GM19351 (cell line): ENCODE measurements around the gene CDCA4.
"Not testable (repeated sequence)": the region's sequence is repeated elsewhere in the genome, so short reads cannot be mapped to it uniquely, and the experiment has no call there.

Experiments
- ATAC-seq: cut with Tn5 transposase; IDR thresholded peaks from one replicate; pipeline ENCODE4 v1.9.1; 2021; ENCODE audit warnings: mild to moderate bottlenecking, moderate library complexity; ENCODE audit not compliant: unreplicated experiment

Gene CDCA4

DNA sequence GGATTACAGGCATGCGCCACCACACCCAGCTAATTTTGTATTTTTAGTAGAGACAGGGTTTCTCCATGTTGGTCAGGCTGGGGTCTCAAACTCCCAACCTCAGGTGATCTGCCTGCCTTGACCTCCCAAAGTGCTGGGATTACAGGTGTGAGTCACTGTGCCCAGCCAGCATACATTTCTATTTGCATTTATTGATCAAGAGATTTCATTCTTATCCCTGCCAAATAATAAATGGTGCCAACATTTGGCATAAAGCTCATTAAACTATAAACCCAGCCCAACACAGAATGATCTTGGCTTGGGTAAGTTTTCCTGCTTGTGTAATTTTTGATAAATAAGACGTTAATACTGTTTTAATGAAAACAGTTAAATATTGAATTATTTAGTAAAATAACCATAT, 14.7 kb upstream of the CDCA4 start:
- not testable (repeated sequence) for ATAC-seq

DNA sequence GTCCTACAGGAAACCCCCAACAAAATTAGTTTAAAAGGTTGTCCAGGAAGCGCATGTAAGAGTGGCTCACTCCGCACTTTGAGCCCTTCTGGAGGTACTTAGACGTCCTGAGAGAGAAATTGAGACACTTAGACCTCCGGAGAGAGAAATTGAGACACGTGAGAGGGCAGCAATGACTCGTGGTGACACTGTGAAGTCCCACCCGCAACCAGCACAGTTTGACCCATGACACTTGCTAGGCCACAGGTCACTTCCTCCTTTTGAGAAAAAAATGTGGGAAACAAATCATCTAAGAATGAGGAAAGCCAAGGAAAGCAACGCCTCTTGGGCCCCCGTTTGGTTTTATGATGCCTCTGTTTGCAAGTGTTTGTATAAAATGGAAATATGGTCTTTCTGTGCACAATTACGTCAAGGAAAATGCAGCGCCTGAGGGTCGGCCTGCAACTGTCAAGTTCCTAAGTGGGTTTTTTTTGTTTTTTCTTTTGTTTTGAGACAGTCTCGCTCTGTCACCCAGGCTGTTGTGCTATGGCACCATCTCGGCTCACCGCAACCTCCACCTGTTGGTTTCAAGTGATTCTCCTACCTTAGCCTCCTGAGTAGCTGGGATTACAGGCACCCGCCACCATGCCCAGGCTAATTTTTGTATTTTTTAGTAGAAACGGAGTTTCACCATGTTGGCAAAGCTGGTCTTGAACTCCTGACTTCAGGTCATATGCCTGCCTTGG, 13.6 kb upstream of the CDCA4 start:
- ATAC-seq: no peak

DNA sequence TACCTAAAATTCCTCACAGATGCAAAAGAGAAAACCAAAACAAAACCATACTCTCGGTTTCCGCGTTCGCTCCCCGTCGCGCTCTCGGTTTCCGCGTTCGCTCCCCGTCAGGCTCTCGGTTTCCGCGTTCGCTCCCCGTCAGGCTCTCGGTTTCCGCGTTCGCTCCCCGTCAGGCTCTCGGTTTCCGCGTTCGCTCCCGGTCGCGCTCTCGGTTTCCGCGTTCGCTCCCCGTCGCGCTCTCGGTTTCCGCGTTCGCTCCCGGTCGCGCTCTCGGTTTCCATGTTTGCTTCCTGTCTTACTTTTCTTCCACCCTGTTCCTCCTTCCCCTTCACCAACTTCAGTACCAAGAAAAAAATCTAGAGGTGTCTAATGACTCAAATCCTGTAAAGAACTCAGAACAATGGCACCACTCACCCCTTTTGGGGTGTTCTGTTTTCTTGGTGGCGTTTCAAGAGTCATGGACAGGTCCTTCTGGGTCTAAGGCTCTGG, 12.6 kb upstream of the CDCA4 start:
- ATAC-seq: not testable (repeated sequence)

DNA sequence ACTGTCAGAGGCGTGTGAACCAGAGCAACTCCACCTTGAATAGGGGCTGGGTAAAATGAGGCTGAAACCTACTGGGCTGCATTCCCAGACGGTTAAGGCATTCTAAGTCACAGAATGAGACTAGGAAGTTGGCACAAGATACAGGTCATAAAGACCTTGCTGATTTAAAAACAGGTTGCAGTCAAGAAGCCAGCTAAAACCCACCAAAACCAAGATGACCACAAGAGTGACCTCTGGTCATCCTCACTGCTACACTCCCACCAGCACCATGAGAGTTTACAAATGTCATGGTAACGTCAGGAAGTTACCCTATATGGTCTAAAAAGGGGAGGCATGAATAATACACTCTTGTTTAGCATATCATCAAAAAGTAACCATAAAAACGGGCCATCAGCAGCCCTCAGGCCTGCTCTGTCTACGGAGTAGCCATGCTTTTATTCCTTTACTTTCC, 11.6 kb upstream of the CDCA4 start:
- not testable (repeated sequence) for ATAC-seq

DNA sequence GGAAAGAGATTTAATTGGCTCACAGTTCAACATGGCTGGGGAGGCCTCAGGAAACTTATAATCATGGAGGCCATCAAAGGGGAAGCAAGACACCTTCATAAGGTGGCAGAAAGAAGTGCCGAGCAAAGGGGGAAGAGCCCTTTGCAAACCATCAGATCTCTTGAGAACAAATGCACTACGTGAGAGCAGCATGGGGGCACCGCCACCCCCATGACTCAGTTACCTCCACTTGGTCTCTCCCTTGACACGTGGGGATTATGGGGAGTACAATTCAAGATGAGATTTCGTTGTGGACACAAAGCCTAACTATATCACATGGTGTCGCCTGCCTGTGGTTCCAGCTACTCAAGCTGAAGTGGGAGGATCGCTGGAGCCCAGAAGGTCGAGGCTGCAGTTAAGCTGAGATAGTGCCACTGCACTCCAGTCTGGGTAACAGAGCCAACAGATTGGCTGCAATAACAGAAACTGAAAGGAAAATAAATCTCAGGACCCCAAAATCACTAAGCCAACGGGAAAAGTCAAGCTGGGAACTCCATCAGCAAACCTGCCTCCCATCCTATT, 10.0 kb upstream of the CDCA4 start:
- ATAC-seq: no peak

DNA sequence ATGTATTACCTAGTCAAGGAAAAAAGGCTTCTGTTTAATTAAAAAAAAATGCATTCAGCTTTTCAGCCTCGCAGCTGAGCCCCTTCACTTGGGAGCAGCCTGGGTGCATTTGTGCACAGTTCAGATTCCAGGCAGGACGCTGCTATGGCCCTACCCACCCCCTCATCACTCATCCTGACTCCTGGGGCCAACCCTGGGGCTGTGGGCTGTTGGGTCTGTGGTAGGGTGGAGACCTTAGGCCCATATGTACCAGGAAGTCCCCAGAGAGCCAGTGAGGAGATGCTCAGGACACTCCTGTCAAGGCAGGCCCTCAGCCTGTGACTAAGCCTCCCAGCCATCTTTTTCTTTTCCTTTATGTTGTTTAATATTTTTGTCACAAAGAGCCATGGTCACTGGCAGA, 9.3 kb upstream of the CDCA4 start:
- no peak for ATAC-seq

DNA sequence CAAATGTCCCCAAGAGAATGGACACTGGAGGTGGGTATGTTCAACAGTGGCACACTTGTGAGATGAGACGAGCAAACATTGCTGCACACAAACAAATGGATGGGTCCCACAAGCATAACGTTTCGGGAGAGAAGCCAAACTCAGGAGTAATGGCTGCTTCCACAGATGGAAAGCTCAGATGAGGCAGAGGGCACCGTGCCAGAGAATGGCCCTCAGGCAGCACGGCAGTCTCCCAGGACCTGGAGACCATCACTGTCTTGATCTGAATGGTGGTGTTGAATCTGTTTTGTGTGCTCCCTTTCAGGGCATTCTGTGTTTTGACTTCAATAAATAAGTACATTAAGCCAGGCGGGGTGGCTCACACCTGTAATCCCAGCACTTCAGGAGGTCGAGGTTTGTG, 8.5 kb upstream of the CDCA4 start:
- ATAC-seq: no peak

DNA sequence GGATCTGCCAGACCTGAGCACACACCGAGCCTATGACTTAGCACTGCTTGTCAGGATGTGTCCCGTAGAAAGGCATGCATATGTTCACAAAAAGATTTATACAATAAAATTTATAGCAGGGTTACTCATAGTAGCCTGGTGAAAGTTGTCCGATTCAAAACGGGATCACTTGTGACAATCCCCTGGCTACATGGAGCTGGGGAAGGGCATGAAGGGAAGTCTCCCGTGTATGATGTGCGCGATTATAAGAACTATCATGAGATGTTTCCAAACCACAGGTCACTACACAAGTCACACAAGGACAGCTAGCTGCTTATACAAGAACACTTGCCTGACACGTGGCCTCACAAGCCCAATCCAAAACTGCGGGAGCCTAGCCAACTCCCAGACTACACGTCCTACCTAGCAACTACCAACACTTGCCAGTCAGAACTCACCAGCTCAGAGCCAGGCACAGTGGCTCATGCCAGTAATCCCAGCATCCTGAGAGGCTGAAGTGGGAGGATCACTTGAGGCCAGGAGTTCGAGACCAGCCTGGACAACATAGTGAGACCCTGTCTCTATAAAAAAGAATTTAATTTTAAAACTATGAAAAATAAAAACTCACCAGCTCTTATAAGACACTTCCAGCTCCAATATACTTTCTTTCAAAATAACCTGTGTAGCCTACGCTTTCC, 7.5 kb upstream of the CDCA4 start:
- no peak for ATAC-seq

DNA sequence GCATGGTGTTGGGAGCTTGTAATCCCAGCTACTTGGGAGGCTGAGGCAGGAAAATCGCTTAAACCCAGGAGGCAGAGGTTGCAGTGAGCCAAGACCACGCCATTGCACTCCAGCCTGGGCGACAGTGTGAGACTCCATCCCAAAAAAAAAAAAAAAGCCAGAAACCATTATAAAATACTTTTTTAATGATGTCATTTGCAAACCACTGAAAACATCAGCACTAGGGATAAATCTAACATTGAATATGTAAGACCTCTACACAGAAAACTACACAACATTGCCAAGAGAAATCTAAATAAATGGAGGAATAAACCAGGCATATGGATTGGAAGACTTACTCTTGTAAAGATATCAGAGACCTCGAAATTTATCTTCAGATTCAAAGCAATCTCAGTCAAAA, 6.8 kb upstream of the CDCA4 start:
- not testable (repeated sequence) for ATAC-seq

DNA sequence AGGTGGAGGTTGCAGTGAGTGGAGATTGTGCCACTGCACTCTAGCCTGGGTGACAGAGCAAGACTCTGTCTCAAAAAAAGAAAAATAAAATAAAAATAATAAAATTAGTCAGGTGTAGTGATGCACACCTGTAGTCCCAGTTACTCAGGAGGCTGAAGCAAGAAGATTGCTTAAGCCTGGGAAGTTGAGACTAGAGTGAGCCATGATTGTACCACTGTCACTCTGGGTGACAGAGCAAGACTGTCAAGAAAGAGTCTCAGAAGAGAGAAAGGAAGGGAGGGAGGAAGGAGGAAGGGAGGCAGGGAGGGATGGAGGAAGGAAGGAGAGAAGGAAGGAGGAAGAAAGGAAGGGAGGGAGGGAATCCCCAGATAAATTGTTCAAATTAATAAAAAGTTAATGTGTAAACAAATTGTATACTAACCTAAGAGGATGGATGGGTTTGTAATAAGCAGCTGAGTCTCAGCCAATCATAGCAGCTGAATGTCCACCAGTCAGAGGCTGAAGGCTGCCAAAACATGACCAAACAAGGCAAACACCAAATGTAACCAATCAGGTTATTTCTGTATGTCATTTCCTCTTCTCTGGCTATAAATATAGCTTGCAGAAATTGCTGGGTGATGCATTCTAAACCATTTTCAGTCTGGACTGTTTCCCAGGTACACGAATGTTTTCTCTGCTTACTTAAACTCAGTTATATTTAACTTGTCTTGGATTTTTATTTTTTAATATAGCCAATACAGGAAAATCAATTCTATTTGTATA, 6.1 kb upstream of the CDCA4 start:
- no peak for ATAC-seq

DNA sequence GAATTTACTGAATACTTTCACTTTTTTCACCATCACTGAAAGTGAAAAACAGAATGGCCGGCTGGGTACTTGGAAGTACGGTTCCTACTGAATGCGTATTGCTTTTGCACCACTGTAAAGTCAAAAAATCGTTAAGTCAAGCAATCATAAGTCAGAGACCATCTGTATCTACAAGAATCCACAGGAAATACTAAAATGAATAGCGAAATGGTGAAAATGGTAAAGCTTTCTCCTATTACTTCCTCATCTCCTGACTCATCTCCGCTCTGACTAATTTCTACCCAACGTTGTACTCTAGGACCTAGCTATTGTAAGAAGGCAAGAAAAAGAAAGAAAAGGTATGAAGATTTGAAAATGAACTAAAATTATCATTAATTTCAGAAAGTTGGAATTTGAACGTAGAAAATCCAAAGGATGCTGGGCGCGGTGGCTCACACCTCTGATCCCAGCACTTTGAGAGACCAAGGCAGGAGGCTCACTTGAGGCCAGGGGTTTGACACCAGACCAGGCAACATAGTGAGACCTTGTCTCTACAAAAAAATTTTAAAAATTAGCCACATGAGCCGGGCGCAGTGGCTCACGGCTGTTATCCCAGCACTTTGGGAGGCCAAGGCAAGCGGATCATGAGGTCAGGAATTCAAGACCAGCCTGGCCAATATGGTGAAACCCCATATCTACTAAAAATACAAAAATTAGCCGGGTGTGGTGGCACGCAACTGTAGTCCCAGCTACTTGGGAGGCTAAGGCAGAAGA, 5.3 kb upstream of the CDCA4 start:
- peak; percentile 39 for ATAC-seq

DNA sequence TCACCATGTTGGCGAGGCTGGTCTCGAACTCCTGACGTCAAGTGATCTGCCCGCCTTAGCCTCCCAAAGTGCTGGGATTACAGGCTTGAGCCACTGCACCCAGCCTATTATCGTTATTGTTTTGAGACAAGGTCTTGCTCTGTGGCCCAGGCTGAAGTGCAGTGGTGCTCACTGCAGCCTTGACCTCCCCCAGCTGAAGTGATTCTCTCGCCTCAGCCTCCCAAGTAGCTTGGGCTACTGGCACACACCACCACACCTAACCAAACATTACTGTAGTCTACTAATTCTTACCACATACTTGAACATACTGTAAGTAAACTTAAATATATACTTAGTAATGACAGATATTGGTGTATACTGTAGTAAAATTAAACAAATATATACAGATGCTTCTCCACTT, 4.5 kb upstream of the CDCA4 start:
- ATAC-seq: no peak

DNA sequence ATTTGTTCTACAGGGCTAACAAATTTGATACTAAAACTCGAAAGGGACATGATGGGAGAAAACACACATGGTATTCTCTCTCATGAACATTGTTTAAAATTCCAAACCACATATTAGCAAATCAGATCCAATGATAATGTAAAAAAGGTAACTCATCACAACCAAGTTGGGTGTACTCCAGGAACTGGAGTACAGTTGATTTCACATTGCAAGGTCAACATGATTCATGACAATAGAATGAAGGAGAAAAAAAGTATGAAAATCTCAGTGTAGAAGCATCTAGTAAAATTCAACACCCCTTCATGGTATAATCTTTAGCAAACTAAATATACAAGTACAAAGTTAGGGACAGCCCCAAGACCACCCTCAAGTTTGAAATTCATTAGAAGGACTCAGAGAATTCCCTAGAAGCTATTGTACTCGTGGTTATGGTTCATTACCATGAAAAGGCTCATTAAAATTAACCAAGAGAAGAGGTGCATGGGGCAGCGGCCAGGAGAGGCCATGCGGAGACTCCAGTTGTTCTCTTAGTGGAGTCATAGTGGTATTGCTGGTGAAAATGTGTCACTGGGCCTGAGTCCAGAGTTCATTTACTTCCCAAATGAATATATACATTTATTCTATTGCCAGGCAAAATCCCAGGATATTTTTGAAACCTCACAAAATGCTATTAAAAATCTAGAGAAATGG, 3.1 kb upstream of the CDCA4 start:
- no peak for ATAC-seq

DNA sequence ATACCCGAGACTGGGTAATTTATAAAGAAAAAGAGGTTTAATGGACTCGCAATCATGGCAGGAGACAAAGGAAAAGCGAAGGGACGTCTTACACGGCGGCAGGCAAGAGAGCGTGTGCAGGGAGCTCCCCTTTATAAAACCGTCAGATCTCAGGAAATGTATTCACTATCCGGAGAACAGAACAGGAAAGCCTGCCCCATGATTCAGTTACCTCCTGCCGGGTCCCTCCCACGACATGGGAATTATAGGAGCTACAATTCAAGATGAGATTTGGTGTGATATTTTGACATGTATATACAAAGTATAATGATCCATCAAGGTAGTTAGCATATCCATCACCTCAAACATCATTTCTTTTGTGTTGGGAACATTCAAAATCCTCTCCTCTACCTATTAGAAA, 2.3 kb upstream of the CDCA4 start:
- no peak for ATAC-seq

DNA sequence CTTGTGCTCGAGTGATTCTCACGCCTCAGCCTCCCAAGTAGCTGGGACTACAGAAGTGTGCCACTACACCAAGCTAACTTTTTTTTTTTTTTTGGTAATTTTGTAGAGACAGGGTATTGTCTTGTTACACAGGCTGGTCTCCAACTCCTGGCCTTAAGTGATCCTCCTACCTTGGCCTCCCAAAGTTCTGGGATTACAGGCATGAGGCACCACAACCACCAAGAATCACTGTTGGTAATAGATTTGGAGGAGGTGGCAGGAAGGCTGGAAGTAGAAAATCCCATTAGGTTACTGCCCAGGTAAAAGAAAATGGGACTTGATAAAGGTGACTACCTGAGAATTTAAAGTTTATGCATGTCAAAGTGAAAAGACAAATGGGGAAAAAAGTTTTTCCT, 1.4 kb upstream of the CDCA4 start:
- ATAC-seq: no peak

DNA sequence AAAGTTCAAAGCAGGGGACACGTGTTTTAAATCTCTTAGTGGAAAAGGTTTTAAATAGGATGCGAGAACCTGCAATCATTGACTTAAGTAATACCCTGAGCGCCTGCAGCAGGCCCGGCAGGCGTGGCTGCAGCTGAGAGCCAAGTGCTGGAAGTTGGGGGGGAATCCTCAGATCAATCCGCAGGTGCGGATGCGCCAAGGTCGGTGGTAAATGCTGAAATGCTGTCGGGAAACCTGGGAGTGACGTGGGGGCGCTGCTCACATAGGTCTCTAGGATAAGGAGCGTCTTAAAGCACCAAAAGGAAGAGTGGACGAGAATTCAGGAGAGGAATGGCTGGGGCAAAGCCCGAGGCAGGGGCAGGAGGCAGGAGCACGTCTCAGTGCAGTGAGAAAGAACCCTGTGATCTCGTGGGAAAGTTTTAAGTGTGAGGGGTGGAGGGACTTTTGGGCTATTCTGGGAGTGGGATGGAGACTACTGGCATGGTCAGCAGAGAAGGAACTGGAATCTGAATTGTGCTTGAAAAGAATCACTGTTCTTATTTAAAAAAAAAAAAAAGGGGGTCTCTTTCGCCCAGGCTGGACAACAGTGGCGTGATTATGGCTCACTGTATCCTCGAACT, 883 bp upstream of the CDCA4 start:
- ATAC-seq: no peak

DNA sequence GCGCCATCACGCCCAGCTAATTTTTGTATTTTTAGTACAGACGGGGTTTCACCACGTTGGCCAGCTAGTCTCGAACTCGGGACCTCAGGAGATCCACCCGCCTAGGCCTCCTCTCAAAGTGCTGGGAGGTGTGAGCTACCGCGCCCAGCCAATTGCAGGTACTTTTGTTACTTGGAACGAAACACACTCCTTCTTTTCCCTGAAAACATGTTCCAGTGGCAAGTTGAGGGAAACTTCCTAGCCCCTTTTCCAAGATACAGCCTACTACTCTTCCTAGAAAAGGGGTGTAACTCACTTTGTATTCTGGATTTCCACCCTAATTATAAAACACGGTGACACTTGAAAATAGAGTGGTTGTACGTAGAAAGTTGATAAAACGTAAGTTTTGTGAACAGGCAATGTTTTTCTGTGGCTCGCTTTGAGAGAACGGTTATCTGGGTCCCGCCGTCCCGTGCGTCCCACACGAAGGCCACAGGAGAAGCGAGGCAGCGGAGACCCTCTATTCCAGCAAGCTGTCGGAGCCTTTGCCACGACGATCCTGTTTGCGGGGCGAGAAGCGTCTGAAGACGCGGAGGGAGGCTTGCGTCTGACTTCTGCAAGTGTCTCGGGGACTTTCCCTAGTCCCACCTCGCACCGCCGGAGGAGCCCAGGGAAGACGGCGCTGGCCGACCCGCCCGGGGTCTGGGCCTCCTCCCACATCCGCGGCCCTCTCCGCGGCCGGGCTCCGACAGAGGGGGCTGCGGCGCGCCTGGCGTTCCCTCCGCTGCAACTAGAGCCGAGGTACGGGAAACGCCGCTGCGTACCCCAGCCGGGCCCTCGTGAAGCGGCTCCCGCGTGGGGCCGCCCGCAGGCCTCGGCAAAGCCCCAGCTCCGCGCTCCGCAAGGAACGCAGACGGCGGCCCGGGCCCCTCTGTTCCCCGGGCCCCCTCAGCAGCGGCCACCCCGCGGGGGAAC, 745 bp downstream of the CDCA4 start:
- peak; percentile 20 for ATAC-seq

DNA sequence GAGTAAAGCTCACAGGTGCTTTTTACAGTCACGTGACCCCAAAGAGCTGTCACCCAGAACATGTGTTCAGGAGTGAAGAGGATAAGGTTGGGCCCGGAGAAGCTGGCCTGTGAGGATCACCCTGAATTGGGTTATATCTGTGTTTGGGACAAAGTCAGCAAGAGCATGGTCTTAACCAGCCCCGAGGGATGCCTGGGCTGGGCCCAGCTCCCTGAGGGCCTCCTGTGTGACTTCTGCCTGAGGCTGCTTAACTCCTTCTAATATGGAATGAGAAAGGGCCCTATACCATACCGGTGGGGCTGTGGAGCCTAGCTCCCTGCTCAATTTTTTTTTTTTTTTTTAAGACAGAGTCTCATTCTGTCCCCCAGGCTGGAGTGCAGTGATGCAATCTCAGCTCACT, 2.5 kb downstream of the CDCA4 start:
- no peak for ATAC-seq

DNA sequence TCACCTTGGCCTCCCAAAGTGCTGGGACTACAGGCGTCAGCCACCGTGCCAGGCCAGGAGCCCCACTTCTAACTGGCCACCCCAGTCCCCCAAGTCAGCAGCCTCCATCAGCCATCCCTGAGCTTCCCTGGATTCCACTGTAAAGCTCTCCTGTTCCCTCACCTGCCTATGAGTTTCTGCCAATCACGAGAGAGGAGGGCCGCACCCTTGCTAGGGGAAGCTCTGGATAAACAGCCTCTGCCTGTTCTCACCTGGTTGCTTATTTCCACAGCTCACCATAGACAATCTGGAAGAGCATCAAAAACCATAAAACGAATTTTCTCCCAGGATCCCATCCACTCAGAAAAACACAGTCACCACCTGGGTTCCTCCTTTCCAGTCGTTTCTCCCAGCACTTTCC, 5.0 kb downstream of the CDCA4 start:
- no peak for ATAC-seq
